ENCODE data around the gene PDYN.

PDYN gene

GRCh38 chr20:1947535-1947846, 46.4 kb downstream of the PDYN start:
- DNase-seq (ENCODE audit: extremely low read depth, low read depth): no peak
- no peak overlapping the region for H3K4me3 ChIP-seq (replicated peaks; ENCODE audit: low read depth, low read length)
- TF ChIP-seq, protein P1, sequence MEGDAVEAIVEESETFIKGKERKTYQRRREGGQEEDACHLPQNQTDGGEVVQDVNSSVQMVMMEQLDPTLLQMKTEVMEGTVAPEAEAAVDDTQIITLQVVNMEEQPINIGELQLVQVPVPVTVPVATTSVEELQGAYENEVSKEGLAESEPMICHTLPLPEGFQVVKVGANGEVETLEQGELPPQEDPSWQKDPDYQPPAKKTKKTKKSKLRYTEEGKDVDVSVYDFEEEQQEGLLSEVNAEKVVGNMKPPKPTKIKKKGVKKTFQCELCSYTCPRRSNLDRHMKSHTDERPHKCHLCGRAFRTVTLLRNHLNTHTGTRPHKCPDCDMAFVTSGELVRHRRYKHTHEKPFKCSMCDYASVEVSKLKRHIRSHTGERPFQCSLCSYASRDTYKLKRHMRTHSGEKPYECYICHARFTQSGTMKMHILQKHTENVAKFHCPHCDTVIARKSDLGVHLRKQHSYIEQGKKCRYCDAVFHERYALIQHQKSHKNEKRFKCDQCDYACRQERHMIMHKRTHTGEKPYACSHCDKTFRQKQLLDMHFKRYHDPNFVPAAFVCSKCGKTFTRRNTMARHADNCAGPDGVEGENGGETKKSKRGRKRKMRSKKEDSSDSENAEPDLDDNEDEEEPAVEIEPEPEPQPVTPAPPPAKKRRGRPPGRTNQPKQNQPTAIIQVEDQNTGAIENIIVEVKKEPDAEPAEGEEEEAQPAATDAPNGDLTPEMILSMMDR (IDR thresholded peaks at IDR 0.05; ENCODE audit: low read depth, low read length, missing control alignments): no peak

DNA sequence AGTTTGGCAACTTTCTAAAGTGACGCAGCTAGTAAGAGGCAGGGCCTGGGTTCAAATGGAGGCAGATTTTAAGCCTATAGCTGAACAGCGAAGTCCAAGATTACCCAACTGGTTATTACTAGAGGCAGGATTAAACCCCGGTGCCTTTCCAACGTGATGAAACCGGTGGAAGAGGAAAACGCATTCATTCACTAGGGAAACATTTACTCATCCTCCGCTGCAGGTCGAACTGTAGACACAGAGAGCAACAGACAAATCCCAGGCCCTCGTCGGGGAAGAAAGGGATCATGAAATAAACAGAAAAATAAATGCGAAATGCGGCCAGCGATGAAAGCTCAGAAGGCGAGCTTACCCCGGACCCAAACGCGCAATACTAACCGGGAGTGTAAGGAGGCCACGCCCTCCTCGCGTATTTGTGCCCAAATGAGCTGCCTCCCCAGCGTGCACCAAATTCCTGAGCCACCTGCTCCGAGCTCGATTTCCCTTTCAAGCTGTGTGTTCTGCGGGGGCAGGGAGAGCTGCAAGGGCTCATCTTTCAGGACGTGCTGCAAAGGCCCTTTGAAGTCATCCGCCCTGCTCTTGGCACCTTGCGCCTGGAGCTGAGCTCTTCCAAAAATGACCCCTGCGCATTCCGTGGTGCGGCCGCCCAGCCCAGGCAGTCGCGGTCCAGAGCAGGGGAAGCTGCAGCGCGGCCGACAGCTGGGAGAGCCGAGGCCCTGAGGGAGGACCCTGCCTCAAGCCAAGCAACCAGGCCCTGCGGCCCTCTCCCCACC, 46.9 kb downstream of the PDYN start:
- DNase-seq (ENCODE audit: extremely low read depth, low read depth): no peak
- TF ChIP-seq, protein P1 (IDR thresholded peaks at IDR 0.05; ENCODE audit: low read depth, low read length, missing control alignments): no peak
- no peak overlapping the region for H3K4me3 ChIP-seq (replicated peaks; ENCODE audit: low read depth, low read length)

GRCh38 chr20:1946442-1946761, 47.5 kb downstream of the PDYN start:
- TF ChIP-seq, protein P1 (IDR thresholded peaks at IDR 0.05; ENCODE audit: low read depth, low read length, missing control alignments): no peak
- no peak for DNase-seq (ENCODE audit: extremely low read depth, low read depth)
- H3K4me3 ChIP-seq (replicated peaks; ENCODE audit: low read depth, low read length): no peak overlapping the region

DNA sequence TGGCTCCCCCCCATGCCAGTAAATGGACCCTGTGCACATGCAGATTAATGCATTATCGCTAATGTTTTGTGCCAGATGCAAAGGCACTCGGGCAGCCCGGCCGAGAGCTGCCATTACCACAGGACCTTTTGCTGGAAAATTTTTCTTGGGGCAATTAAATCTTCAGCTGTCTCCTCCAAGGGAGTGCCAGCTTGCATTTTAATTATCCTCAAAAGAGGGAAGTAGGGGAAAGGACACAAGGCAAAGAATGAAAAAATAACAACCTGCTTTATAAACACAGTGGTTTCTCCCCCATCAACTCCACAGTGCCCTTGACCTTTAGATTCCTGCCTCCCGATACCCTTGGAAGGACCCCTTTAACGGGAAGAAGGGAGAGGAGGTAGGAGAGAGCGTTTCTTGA, 48.2 kb downstream of the PDYN start:
- TF ChIP-seq, protein P1 (IDR thresholded peaks at IDR 0.05; ENCODE audit: low read depth, low read length, missing control alignments): no peak
- DNase-seq (ENCODE audit: extremely low read depth, low read depth): no peak
- H3K4me3 ChIP-seq (replicated peaks; ENCODE audit: low read depth, low read length): no peak overlapping the region

GRCh38 chr20:1945134-1945618, 48.7 kb downstream of the PDYN start:
- no peak overlapping the region for H3K4me3 ChIP-seq (replicated peaks; ENCODE audit: low read depth, low read length)
- DNase-seq (ENCODE audit: extremely low read depth, low read depth): no peak
- TF ChIP-seq, protein P1 (IDR thresholded peaks at IDR 0.05; ENCODE audit: low read depth, low read length, missing control alignments): no peak

GRCh38 chr20:1944345-1945091, 49.3 kb downstream of the PDYN start:
- TF ChIP-seq, protein P1 (IDR thresholded peaks at IDR 0.05; ENCODE audit: low read depth, low read length, missing control alignments): no peak
- H3K4me3 ChIP-seq (replicated peaks; ENCODE audit: low read depth, low read length): no peak overlapping the region
- DNase-seq (ENCODE audit: extremely low read depth, low read depth): no peak

Data from HFF-Myc (cell line).